DND-41 (cell line): ENCODE measurements around the gene VSNL1.

Experiments
- ATAC-seq: fragments of 200-7000 bp; cut with Tn5 transposase; 3 replicates; pipeline ENCODE4 v1.9.1; 2021; ENCODE audit warnings: low read depth; ENCODE audit not compliant: insufficient read depth
- DNase-seq: peaks from one replicate; pipeline ENCODE4 v3.0.0-alpha.2; 2020
- H2AFZ ChIP-seq: 2 replicates; pipeline ENCODE4 v1.6.0; 2012; ENCODE audit warnings: low read depth, low read length
- H3K27ac ChIP-seq: 2 replicates; pipeline ENCODE4 v1.5.1; 2012; ENCODE audit warnings: low read length, inconsistent platforms
- H3K27me3 ChIP-seq: fragments of 200-600 bp; sonication (generic); 2 replicates; pipeline ENCODE4 v1.6.0; 2012; ENCODE audit warnings: low read length, mild to moderate bottlenecking, inconsistent platforms; ENCODE audit not compliant: insufficient read depth, poor library complexity
- H3K36me3 ChIP-seq: 2 replicates; pipeline ENCODE4 v1.5.1; 2012; ENCODE audit warnings: low read length, inconsistent platforms; ENCODE audit not compliant: insufficient read depth
- H3K4me1 ChIP-seq: 2 replicates; pipeline ENCODE4 v1.5.1; 2012; ENCODE audit warnings: mild to moderate bottlenecking, low read length; ENCODE audit not compliant: insufficient read depth
- H3K4me2 ChIP-seq: 2 replicates; pipeline ENCODE4 v1.6.0; 2012; ENCODE audit warnings: mild to moderate bottlenecking, moderate library complexity, low read length, inconsistent platforms; ENCODE audit not compliant: insufficient read depth
- H3K4me3 ChIP-seq, 2 experiments: fragments of 200-600 bp in 1 of 2; shearing (Covaris generic) in 1 of 2; 2 replicates each; pipeline ENCODE4 v1.5.1; 2012 to 2016; ENCODE audit warnings: inconsistent platforms in 2 of 2, low read length in 2 of 2, mild to moderate bottlenecking in 2 of 2, low read depth in 1 of 2, moderate library complexity in 1 of 2
- H3K79me2 ChIP-seq: 2 replicates; pipeline ENCODE4 v1.6.0; 2012; ENCODE audit warnings: low read length, inconsistent platforms; ENCODE audit not compliant: insufficient read depth
- H3K9ac ChIP-seq: 2 replicates; pipeline ENCODE4 v1.6.0; 2012; ENCODE audit warnings: low read depth, mild to moderate bottlenecking, inconsistent platforms, low read length, moderate library complexity
- H3K9me3 ChIP-seq: 2 replicates; pipeline ENCODE4 v1.5.1; 2012; ENCODE audit warnings: low read length, moderate library complexity, mild to moderate bottlenecking, inconsistent platforms; ENCODE audit not compliant: insufficient read depth, severe bottlenecking
- H4K20me1 ChIP-seq: 2 replicates; pipeline ENCODE4 v1.6.0; 2012; ENCODE audit warnings: low read length; ENCODE audit not compliant: insufficient read depth
- CTCF ChIP-seq: IDR thresholded peaks from 2 replicates; pipeline ENCODE4 v1.5.1; 2012; ENCODE audit warnings: borderline replicate concordance, low read length, moderate library complexity, mild to moderate bottlenecking; ENCODE audit not compliant: poor library complexity, severe bottlenecking; ENCODE audit errors: extremely low read depth
- EZH2 ChIP-seq: IDR thresholded peaks from 3 replicates; pipeline ENCODE4 v1.6.1; 2012; ENCODE audit warnings: borderline replicate concordance, low read depth, mild to moderate bottlenecking, moderate library complexity, low read length, inconsistent platforms; ENCODE audit not compliant: severe bottlenecking

Gene VSNL1

GRCh38 chr2:17540093-17540812 is at the start of gene VSNL1:
Gene VSNL1, plus strand, starts transcription at chr2:17540696. Its CDS starts 51,379 bp downstream, at chr2:17592075.
- Histone ChIP-seq H3K4me3 (no peak within 1 kb of the TSS), H3K9ac (no peak within 1 kb of the TSS), H3K27me3 (no peaks in the 10 kb centered on the region), H3K4me2 (no peak within 1 kb of the TSS), H2AFZ (no peak within 1 kb of the TSS), H3K79me2 (no peaks in the 10 kb centered on the region), H3K4me1 (no peaks in the 10 kb centered on the region), H3K27ac (no peak within 1 kb of the TSS), H4K20me1 (no peaks in the 10 kb centered on the region), H3K9me3 (peaks cover 2% of the 10 kb centered on the region), H3K36me3 (no peaks in the 10 kb centered on the region)
- TF ChIP-seq EZH2 (no peak), CTCF (no peak)
- ATAC-seq (no peak), DNase-seq (no peak)

- Histone ChIP-seq H2AFZ (no peak overlapping the region), H3K9me3 (no peaks in the 10 kb centered on the region), H3K9ac (no peak overlapping the region), H3K36me3 (no peaks in the 10 kb centered on the region), H3K4me2 (no peak overlapping the region), H3K27ac (no peak overlapping the region), H3K79me2 (no peaks in the 10 kb centered on the region), H3K27me3 (no peaks in the 10 kb centered on the region), H4K20me1 (no peaks in the 10 kb centered on the region), H3K4me3 (no peak overlapping the region), H3K4me1 (no peaks in the 10 kb centered on the region)
- ATAC-seq (no peak), DNase-seq (no peak)
- no peak for TF ChIP-seq EZH2
- TF ChIP-seq CTCF: no peak
Measured at GRCh38 chr2:17495590-17495989, 44.9 kb upstream of the VSNL1 start.

GRCh38 chr2:17497718-17498117 is 42.8 kb upstream of the VSNL1 start:
- H3K9me3 ChIP-seq: no peaks in the 10 kb centered on the region
- no peaks in the 10 kb centered on the region for H3K4me1 ChIP-seq
- no peak overlapping the region for H3K27ac ChIP-seq
- no peak overlapping the region for H3K9ac ChIP-seq
- H3K4me3 ChIP-seq: no peak overlapping the region
- H3K36me3 ChIP-seq: no peaks in the 10 kb centered on the region
- DNase-seq (no peak), ATAC-seq (no peak)
- H4K20me1 ChIP-seq: no peaks in the 10 kb centered on the region
- no peaks in the 10 kb centered on the region for H3K79me2 ChIP-seq
- H3K27me3 ChIP-seq: no peaks in the 10 kb centered on the region
- no peak overlapping the region for H2AFZ ChIP-seq
- TF ChIP-seq EZH2 (no peak), CTCF (no peak)
- no peak overlapping the region for H3K4me2 ChIP-seq
